Mesenchymal stem cell (in vitro differentiated cells and primary cell): ENCODE measurements around the gene PCDHB16.
"Not testable (repeated sequence)": the region's sequence is repeated elsewhere in the genome, so short reads cannot be mapped to it uniquely, and the experiment has no call there.

ENCODE experiments used
- DNase-seq: peaks from one replicate; pipeline ENCODE4 v3.0.0-alpha.2; 2013
- H2AFZ ChIP-seq: one replicate; pipeline ENCODE4 v1.6.1; 2013; ENCODE audit warnings: low read depth, mild to moderate bottlenecking, control low read depth, inconsistent platforms, low read length, moderate library complexity
- H2AK5ac ChIP-seq: 2 replicates; pipeline ENCODE4 v1.6.1; 2013; ENCODE audit warnings: low read length, moderate library complexity, mild to moderate bottlenecking, inconsistent platforms; ENCODE audit not compliant: severe bottlenecking
- H2BK120ac ChIP-seq: one replicate; pipeline ENCODE4 v1.6.1; 2013; ENCODE audit warnings: low read depth, mild to moderate bottlenecking, inconsistent platforms, low read length, moderate library complexity
- H2BK12ac ChIP-seq, 2 experiments: one replicate each; pipeline ENCODE4 v1.6.1; 2013; ENCODE audit warnings: inconsistent platforms in 2 of 2, low read length in 2 of 2, mild to moderate bottlenecking in 2 of 2, moderate library complexity in 2 of 2, control low read depth in 1 of 2
- H2BK15ac ChIP-seq: one replicate; pipeline ENCODE4 v1.6.1; 2013; ENCODE audit warnings: mild to moderate bottlenecking, low read depth, inconsistent platforms; ENCODE audit not compliant: poor library complexity, severe bottlenecking
- H2BK5ac ChIP-seq: 2 replicates; pipeline ENCODE4 v1.6.1; 2013; ENCODE audit warnings: low read depth, mild to moderate bottlenecking, low read length, control low read depth, inconsistent platforms; ENCODE audit not compliant: poor library complexity, severe bottlenecking
- H3K14ac ChIP-seq, 2 experiments: one replicate each; pipeline ENCODE4 v1.6.1; 2013; ENCODE audit warnings: inconsistent platforms in 2 of 2, low read length in 2 of 2, control low read depth in 1 of 2, mild to moderate bottlenecking in 1 of 2, moderate library complexity in 1 of 2
- H3K18ac ChIP-seq, 2 experiments: one replicate each; pipeline ENCODE4 v1.6.1; 2013; ENCODE audit warnings: inconsistent platforms in 2 of 2, low read length in 2 of 2, control low read depth in 1 of 2, low read depth in 1 of 2, mild to moderate bottlenecking in 1 of 2
- H3K23ac ChIP-seq, 2 experiments: one replicate each; pipeline ENCODE4 v1.6.1; 2013; ENCODE audit warnings: inconsistent platforms in 2 of 2, low read length in 2 of 2, mild to moderate bottlenecking in 2 of 2, moderate library complexity in 2 of 2, control low read depth in 1 of 2
- H3K27ac ChIP-seq: 2 replicates; pipeline ENCODE4 v1.5.1; 2013; ENCODE audit warnings: mild to moderate bottlenecking, moderate library complexity, low read length, control low read depth, inconsistent platforms; ENCODE audit not compliant: poor library complexity, severe bottlenecking
- H3K27me3 ChIP-seq, 2 experiments: 2 replicates each; pipeline versions ENCODE4 v1.6.1 to v1.7.0; 2013; ENCODE audit warnings: low read length in 2 of 2, mild to moderate bottlenecking in 2 of 2, moderate library complexity in 2 of 2, control low read depth in 1 of 2, inconsistent platforms in 1 of 2; ENCODE audit not compliant: control insufficient read depth in 1 of 2, insufficient read depth in 1 of 2
- H3K36me3 ChIP-seq, 2 experiments: 2 replicates each; pipeline versions ENCODE4 v1.6.1 to v1.7.0; 2013; ENCODE audit warnings: low read length in 2 of 2, control low read depth in 1 of 2, inconsistent platforms in 1 of 2, low read depth in 1 of 2, mild to moderate bottlenecking in 1 of 2; ENCODE audit not compliant: insufficient read depth in 2 of 2, control insufficient read depth in 1 of 2
- H3K4ac ChIP-seq, 2 experiments: one replicate each; pipeline ENCODE4 v1.6.1; 2013; ENCODE audit warnings: inconsistent platforms in 2 of 2, low read length in 2 of 2, mild to moderate bottlenecking in 2 of 2, moderate library complexity in 2 of 2, control low read depth in 1 of 2, low read depth in 1 of 2
- H3K4me1 ChIP-seq: 2 replicates; pipeline ENCODE4 v1.6.1; 2013; ENCODE audit warnings: low read depth, low read length, control low read depth; ENCODE audit not compliant: control insufficient read depth, insufficient read depth
- H3K4me2 ChIP-seq: 2 replicates; pipeline ENCODE4 v1.6.1; 2013; ENCODE audit warnings: low read length, mild to moderate bottlenecking, inconsistent platforms; ENCODE audit not compliant: poor library complexity, severe bottlenecking
- H3K4me3 ChIP-seq, 2 experiments: 2 replicates each; pipeline versions ENCODE4 v1.5.1 to v1.7.0; 2013; ENCODE audit warnings: low read length in 2 of 2, mild to moderate bottlenecking in 2 of 2, control low read depth in 1 of 2, low read depth in 1 of 2; ENCODE audit not compliant: insufficient read depth in 1 of 2
- H3K79me1 ChIP-seq: replicated peaks from 2 replicates; pipeline ENCODE4 v1.6.1; 2013; ENCODE audit warnings: mild to moderate bottlenecking, control low read depth, low read length, inconsistent platforms; ENCODE audit not compliant: poor library complexity, severe bottlenecking
- H3K9ac ChIP-seq: 2 replicates; pipeline ENCODE4 v1.7.0; 2013; ENCODE audit warnings: mild to moderate bottlenecking, low read length, moderate library complexity
- H3K9me3 ChIP-seq: 2 replicates; pipeline ENCODE4 v1.7.0; 2013; ENCODE audit warnings: mild to moderate bottlenecking, low read length; ENCODE audit not compliant: control insufficient read depth
- H4K8ac ChIP-seq: one replicate; pipeline ENCODE4 v1.6.1; 2013; ENCODE audit warnings: inconsistent platforms, mild to moderate bottlenecking, low read length, moderate library complexity
- H4K91ac ChIP-seq: one replicate; pipeline ENCODE4 v1.6.1; 2013; ENCODE audit warnings: mild to moderate bottlenecking, low read length, inconsistent platforms
- WGBS: methylation state at CpG from one replicate; pipeline ENCODE4 v1.1.7; 2013; ENCODE audit warnings: mixed read lengths; 5-methylcytosine and 5-hydroxymethylcytosine counted together

PCDHB16 gene

DNA sequence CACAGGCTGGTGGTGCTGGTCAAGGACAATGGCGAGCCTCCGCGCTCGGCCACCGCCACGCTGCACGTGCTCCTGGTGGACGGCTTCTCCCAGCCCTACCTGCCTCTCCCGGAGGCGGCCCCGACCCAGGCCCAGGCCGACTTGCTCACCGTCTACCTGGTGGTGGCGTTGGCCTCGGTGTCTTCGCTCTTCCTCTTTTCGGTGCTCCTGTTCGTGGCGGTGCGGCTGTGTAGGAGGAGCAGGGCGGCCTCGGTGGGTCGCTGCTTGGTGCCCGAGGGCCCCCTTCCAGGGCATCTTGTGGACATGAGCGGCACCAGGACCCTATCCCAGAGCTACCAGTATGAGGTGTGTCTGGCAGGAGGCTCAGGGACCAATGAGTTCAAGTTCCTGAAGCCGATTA lies 33.8 kb downstream of the PCDHB16 start:
- H2BK12ac ChIP-seq, H2BK15ac ChIP-seq, H3K4ac ChIP-seq, H3K18ac ChIP-seq, H4K8ac ChIP-seq, H3K27ac ChIP-seq, DNase-seq, H3K9ac ChIP-seq, H4K91ac ChIP-seq, H3K23ac ChIP-seq, H3K27me3 ChIP-seq, H3K4me3 ChIP-seq, H2AK5ac ChIP-seq, H3K36me3 ChIP-seq, H2AFZ ChIP-seq, H2BK5ac ChIP-seq, H2BK120ac ChIP-seq, H3K4me2 ChIP-seq, H3K4me1 ChIP-seq, H3K14ac ChIP-seq, H3K79me1 ChIP-seq: not testable (repeated sequence)
- H3K9me3 ChIP-seq, result peaks cover 77% of the 10 kb centered on the region
- 71% methylated on average over 10 of the region's 26 CpGs for WGBS

- H3K23ac ChIP-seq, result no peak within 1 kb of the TSS
- no peak within 1 kb of the TSS for H3K27ac ChIP-seq
- H3K4ac ChIP-seq, result no peak within 1 kb of the TSS
- H2AK5ac ChIP-seq, result no peak within 1 kb of the TSS
- H2BK5ac ChIP-seq, result no peak within 1 kb of the TSS
- H3K9ac ChIP-seq, result peak within 1 kb of the TSS; percentile 36
- H3K36me3 ChIP-seq, result peaks cover 0 to 4% of the 10 kb centered on the region in 2 experiments
- no peak within 1 kb of the TSS for H4K91ac ChIP-seq
- no peak within 1 kb of the TSS for H4K8ac ChIP-seq
- no peaks in the 10 kb centered on the region for H3K27me3 ChIP-seq
- H3K4me1 ChIP-seq, result no peaks in the 10 kb centered on the region
- no peak within 1 kb of the TSS for H2BK12ac ChIP-seq
- H2BK15ac ChIP-seq, result no peak within 1 kb of the TSS
- H3K4me3 ChIP-seq, result peak within 1 kb of the TSS in 1 of 2 experiments; percentile 64
- H2AFZ ChIP-seq, result no peak within 1 kb of the TSS
- no peak within 1 kb of the TSS for H3K18ac ChIP-seq
- WGBS, result 46% methylated on average over 15 of the region's 15 CpGs
- H3K14ac ChIP-seq, result no peak within 1 kb of the TSS
- DNase-seq, result peak; percentile 23
- H3K4me2 ChIP-seq, result peak within 1 kb of the TSS; percentile 16
- H3K79me1 ChIP-seq, result peaks cover 2% of the 10 kb centered on the region
- no peak within 1 kb of the TSS for H2BK120ac ChIP-seq
- peaks cover 87% of the 10 kb centered on the region for H3K9me3 ChIP-seq
Measured at GRCh38 chr5:141223112-141223783, 41.1 kb downstream of the PCDHB16 start, which contains the start of gene PCDHB14. TSS of gene PCDHB14 (plus strand) at chr5:141223343. CDS start at chr5:141223506, 163 bp downstream.

DNA sequence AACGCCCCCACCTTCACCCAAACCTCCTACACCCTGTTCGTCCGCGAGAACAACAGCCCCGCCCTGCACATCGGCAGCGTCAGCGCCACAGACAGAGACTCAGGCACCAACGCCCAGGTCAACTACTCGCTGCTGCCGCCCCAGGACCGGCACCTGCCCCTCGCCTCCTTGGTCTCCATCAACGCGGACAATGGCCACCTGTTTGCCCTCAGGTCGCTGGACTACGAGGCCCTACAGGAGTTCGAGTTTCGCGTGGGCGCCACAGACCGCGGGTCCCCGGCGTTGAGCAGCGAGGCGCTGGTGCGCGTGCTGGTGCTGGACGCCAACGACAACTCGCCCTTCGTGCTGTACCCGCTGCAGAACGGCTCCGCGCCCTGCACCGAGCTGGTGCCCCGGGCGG lies 42.7 kb downstream of the PCDHB16 start:
- H3K4me2 ChIP-seq, H3K9ac ChIP-seq, H3K4me1 ChIP-seq, H3K79me1 ChIP-seq, H3K4me3 ChIP-seq, DNase-seq, H3K27me3 ChIP-seq, H4K91ac ChIP-seq, H2AK5ac ChIP-seq, H3K27ac ChIP-seq, H2BK120ac ChIP-seq, H2BK12ac ChIP-seq, H2BK5ac ChIP-seq, H3K18ac ChIP-seq, H2BK15ac ChIP-seq, H2AFZ ChIP-seq, H4K8ac ChIP-seq, H3K14ac ChIP-seq, H3K36me3 ChIP-seq, H3K23ac ChIP-seq, H3K4ac ChIP-seq: not testable (repeated sequence)
- H3K9me3 ChIP-seq, result peaks cover 81% of the 10 kb centered on the region
- 93% methylated on average over 19 of the region's 40 CpGs for WGBS

DNA sequence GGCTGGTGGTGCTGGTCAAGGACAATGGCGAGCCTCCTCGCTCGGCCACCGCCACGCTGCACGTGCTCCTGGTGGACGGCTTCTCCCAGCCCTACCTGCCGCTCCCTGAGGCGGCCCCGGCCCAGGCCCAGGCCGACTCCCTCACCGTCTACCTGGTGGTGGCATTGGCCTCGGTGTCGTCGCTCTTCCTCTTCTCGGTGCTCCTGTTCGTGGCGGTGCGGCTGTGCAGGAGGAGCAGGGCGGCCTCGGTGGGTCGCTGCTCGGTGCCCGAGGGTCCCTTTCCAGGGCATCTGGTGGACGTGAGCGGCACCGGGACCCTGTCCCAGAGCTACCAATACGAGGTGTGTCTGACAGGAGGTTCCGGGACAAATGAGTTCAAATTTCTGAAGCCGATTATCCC lies 43.2 kb downstream of the PCDHB16 start:
- not testable (repeated sequence) for H3K23ac ChIP-seq, H3K4ac ChIP-seq, H2BK15ac ChIP-seq, H3K4me3 ChIP-seq, H2BK120ac ChIP-seq, H4K91ac ChIP-seq, H2BK5ac ChIP-seq, H3K36me3 ChIP-seq, H3K18ac ChIP-seq, H3K9ac ChIP-seq, H2AK5ac ChIP-seq, DNase-seq, H3K4me2 ChIP-seq, H3K4me1 ChIP-seq, H3K79me1 ChIP-seq, H3K27me3 ChIP-seq, H4K8ac ChIP-seq, H3K14ac ChIP-seq, H2BK12ac ChIP-seq, H2AFZ ChIP-seq, H3K27ac ChIP-seq
- peaks cover 79% of the 10 kb centered on the region for H3K9me3 ChIP-seq
- WGBS, result 92% methylated on average over 15 of the region's 30 CpGs
